Stimulated activated CD4-positive, alpha-beta T cell treated with anti-CD3 and anti-CD28 coated beads, Interleukin-15, amount 100 ng/mL, for 24 hours (primary cell): ENCODE measurements around the gene SBF2.
"Not testable (repeated sequence)": the region's sequence is repeated elsewhere in the genome, so short reads cannot be mapped to it uniquely, and the experiment has no call there.

Source experiments
- DNase-seq: peaks from one replicate; pipeline ENCODE4 v3.0.0-alpha.2; 2020

Gene SBF2

DNA sequence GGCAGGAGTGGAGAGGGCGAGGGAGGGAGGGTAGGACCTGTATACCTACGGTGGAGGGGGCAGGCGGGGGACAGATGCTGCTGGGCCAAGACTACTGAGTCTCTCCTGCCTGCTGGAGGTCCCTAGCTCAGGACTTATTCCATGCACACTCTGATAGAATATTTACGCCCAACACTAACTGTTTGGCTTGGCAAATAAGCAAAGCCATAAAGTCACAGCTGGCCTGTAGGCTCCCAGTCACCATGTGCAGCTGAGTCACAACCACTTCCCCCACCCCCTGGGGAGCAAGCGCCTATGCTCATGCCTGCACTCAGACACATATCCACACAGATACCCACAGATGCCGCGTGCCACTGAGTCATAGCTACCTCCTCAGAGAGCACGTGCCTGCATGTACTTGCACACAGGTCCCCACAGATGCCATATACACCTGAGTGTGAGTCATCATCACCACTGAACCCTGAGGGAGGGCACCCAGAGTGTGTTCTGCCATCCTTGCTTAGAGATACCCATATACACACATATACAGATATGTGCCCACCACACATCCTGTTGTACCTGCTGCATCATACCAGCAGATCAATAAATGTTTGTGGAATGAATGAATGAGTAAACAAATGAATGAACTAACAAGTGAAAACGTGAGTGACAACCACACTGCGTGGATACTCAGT lies 534.4 kb downstream of the SBF2 start:
- peak; percentile 96 for DNase-seq

DNA sequence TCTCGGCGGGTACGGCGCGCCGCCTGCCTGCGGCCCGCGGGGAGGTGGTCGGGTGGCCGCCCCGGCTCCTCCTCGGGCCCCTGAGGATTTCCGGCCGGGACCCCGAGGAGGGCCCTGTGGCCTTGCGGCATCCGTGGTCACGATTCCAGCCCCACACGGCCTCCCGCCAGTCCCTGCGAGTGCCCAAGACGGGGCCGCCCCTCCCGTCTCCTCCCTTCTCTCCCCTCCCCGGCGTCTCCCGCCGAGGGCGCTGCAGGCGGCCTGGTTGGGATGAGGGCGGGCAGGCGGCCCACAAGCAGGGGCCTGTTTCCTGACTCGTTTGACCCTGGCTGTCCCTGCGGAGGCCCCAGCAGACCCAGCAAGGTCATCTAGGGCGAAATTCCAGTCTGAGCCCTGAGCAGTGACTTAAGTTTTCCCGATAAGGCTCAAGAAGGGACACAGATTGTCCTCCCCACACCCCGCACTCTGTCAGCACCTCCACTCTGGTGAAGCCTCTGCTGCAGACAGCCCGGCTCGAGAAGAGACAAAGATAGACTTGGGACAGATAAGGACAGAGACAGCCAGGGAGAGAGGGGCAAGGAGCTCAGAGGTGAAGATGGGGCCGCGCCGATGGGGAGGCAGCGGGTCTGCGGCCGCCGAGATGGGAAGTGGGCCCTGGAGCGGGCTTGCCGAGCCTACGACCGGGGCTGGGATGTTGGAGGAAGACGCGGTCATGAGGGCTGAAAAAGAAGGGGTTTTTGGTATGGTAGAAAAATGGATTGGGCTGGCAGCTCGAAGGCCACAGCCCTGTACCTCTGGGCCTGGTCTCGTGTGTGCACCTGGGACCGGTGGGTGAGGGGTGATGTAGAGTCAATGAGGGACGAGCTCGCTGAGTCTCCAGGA lies 535.1 kb downstream of the SBF2 start:
- DNase-seq = peak; percentile 74

DNA sequence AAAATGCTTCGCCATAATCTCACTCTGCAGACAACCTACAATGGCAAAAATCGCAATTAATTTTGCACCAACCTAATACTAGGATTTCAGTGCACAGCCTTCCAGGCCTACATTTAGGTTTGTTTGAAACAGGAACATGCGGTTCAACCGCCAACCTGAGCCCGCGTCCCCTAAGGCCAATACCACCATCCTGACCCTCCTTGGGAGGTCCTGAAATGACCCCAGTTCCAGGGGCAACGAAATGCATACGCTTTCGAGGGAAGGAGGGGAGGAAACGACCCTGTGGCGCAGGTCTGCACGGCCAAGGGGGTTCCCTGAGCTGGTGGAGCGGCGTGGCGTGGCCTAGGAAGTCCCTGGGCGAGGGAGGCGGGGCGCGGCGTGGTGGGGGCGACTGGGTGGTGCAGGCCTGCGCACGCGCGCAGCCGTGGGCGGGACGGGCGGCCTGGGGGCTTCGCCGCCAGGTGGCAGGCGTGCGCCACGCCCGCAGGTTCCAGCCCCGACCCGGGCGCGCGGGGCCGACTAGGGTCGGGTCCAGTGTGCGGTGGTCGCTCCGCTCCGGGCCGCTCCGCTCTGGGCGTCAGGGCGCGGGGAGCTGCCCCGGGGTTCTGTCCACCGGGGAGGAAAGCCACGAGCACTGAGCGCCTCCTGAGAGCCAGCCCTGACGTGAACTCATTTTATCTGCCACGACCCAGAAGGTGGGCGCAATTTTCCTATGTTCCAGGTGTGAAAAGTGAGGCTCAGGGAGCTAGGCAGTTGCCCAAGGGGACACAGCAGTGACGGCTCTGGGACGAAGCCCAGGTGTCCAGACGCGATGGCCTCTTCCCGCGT lies 536.0 kb downstream of the SBF2 start:
- peak; percentile 97 for DNase-seq

DNA sequence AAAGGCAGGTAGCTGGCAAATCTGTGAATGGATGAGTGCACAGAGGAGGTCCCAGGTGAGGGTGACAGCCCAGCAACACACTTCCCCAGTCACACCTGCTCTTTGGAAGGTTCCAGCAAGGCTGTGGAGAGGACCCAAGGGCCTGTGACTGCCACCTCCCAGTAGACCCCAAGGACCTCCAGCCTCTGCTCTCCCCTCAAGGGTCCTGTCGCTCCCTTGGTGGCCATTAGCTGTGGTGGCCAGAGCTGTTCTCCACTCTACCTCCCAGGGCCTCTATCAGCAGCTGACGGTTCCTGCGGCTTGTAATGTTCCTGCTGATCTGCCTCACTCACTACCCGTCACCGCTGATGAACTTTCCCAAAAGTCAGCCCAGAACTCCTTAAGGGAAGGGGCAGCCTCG lies 537.1 kb downstream of the SBF2 start:
- no peak for DNase-seq

DNA sequence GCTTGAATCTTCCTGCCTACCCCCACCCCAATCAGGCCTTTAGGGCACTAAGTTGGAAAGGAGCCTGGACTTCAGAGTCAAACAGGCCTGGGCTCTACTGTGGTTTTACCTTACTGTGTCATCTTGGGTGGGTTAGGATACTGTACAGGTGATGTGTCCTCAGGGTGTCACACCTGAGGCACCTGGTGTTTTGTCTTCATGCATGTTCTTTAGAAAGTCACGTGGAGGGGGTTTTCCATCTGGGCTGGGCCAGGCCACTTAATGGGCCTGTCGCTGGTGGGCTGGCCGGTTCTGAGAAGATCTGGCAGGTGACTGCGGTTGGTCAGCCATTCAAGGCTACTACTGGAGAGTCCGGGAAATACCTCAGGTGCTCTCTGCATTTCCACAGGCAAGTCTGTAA lies 537.6 kb downstream of the SBF2 start:
- DNase-seq = no peak

DNA sequence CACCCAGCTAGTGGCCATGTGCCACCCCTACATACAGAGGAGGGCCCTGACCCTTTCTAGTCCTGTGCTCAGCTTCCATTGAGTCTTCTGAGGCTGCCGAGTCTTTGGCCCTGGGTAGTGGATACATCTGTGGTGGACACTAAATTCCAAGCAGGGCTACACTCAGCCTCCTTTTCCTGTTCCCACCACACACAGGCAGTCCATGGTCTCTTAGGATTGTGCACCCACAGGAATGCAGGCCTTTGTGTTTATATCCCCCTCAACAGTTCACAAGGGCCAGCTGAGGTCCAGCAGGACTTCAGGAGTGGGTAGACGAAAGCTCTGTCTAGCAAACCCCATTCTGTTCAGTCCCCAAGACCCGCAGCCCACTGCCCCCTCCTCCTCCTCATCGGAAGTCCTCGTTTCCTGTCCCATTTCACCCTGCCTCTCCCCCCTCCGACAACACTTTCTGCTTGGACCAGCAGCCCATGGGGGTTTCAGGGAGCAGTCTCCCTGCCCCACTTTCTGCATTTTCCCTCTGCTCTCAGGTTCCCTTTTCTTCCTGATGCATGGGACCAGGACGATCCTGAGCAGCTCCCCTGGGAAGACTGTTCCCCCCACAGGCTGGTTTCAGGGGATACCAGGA lies 538.3 kb downstream of the SBF2 start:
- no peak for DNase-seq

DNA sequence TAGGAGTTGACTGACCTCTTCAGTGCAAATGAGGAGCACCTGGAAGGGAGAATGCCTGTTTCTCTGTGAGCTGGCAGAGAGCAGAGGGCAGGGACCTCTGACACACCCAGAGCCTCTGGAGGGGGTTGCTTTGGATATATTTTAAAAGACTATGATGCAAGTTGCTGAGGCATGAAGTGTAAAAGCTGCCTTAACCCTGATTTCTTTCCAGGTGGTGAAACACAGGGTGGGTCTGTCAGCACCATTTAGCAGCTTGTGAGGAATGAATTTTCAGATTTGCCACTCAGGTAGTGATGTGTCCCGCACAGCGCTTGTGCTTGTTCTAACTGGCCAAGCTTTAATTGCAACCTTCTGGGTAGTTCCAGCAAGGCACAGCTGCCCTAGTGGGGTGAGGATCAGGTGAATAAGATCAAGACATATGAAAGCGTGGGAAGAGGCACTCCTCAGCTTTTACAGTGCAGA lies 540.0 kb downstream of the SBF2 start:
- DNase-seq = no peak

DNA sequence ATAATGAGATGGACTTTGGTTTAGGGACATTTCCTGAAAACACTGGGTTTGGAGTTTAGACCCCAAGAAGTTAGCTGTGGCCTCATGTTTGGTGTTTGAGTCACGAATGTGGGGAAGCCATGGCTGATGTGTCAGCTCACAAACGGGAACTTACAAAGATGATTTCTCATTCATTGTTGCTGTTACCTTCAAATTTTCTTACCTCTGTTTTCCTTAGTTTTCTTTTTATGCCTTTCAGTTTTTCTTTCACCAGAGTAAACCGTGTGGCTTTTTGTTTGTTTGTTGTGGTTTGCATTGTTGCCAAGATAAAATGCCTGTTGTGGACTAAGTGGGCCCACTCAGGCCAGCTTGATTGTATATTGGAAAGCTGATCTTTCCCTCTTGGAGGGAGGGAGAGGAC lies 541.0 kb downstream of the SBF2 start:
- DNase-seq = no peak

DNA sequence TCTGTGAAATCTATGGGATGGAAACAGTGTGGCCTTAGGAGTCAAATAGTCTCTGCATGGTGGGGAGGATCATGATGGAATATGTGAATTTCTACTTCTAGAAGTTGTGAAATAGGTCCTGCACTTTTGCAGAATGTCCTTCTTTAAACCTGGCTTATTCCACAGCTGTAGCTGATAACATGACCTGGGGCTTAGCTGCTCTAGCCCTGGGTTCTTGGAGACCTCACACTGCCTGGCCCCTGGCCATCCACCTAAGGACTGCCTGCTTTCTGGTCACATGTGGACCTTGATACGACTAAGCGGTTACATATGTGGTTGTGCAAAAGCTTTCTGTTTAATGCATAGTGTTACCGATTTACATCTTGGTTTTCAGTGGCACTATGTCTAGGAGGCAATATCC lies 541.9 kb downstream of the SBF2 start:
- no peak for DNase-seq

DNA sequence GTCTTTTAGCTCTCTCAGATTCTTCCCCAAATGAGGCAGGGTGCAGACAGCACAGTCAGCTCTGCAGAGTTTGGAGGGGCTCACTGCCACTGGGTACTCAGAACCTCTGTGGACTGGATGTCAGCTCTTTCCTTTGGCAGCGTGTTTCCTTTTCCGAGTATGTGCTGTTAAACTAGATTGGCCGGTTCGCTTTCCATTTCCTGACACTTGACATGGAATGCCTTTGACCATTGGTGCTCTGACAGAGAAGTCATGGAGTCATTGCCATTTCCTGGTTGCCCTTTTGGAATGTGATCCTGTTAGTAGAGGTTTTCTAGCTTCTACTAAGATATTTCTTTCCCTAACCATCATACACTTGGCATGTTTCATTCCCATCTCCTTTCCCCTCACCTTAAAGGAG lies 543.5 kb downstream of the SBF2 start:
- no peak for DNase-seq

DNA sequence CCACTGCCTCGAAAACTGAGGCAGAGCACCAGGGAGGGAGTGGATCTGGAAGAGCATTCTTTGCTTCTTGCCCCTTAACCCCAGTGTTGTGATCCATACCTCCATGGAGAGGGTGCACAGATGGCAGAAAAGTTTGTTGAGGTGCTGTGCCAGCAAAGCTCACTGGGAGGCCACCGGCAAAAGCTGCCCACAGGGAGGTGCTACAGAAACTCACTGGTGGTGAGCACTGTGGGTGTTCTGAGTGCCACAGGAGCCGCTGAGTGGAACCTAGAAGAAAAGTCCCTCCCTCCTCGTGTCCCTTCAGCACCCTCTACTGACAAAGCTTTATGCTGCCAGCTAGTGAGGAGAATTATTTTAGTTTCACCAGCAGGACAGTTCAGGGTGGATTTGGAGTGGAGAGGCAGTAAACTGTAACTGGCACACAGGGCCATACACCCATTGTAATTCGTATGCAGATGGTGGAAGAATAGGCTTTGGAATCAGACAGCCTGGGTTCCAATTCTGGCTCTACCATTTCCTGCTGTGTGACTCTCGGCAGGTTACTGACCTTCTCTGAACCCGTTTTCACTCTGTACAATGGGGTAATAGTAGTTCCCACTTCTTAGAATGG lies 545.6 kb downstream of the SBF2 start:
- peak; percentile 72 for DNase-seq

DNA sequence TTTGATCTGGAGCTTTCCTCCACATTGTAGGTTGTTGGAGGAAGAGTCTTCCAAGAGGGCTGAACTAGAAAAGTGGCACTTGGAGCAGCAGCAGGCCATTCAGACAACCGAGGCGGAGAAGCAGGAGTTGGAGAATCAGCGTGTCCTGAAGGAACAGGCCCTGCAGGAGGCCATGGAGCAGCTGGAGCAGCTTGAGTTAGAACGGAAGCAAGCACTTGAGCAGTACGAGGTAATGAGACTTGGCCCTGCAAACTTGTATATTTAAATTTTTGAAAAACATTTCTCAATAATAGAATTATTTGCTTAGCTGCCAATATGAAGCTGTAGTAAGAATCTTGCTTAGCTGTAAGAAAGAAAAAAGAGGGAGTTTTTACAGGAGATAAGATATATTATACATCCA lies 546.2 kb downstream of the SBF2 start:
- DNase-seq = no peak

DNA sequence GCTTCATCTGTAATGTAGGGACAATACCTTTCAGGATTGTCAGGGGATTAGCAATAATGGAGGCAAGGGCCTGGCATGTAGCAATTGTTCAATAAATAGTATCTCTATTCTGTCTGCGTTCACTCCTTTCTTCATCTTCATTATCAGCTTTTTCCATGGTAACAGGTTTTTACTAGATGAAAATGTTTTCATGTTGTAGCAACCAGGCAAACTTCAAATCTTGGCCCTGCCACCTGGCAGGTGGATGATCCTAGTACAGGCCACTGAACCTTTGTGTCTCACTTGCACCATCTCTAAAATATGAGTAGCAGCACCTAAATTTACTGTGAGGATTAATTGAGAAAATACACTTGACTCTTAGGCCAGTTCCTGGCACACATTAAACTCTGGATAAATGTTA lies 546.8 kb downstream of the SBF2 start:
- no peak for DNase-seq

DNA sequence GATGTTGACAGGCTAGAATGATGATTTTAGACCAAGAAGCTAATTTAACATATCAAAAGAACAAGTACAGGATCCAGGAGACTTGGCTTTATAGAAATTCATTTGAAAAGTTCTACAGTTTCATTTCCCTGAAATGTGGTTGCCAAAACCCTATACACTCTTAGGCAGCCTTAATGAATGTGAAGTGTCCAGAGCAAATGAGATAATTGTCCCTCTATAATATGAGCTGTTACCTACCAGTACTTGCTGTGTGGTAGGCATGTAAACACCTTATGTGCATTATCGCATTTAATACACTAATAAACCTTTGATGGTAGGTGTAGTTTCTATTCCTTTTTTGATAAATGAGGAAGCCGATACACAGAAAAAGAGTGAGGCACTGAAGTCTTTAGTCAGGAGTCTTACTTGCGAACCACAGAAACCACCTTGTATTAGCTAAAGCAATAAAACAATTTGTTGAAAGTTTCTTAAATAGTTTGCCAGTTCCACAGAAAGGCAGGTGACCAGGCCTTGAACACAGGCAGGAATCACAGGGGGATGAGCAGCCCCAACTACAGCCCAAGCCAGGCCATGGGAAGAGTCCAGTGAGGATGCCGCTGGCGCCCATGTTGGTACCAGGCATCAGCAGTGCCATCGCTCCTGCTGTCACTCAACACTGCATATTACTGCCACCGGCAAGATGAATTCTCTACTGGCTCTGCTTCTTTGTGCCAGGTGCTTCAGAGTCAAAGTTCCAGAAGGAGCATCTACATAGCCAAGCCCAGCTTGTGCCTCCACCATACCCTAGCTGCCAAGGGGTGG lies 548.4 kb downstream of the SBF2 start:
- DNase-seq = no peak

DNA sequence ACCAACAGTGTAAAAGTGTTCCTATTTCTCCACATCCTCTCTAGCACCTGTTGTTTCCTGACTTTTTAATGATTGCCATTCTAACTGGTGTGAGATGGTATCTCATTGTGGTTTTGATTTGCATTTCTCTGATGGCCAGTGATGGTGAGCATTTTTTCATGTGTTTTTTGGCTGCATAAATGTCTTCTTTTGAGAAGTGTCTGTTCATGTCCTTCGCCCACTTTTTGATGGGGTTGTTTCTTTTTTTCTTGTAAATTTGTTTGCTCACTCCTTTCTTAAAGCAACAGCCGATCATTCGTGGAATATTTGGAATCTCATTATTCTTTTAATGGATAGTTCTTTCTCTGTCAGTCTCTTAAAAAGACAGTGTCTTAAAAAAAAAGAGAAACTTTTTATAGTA lies 550.5 kb downstream of the SBF2 start:
- not testable (repeated sequence) for DNase-seq

DNA sequence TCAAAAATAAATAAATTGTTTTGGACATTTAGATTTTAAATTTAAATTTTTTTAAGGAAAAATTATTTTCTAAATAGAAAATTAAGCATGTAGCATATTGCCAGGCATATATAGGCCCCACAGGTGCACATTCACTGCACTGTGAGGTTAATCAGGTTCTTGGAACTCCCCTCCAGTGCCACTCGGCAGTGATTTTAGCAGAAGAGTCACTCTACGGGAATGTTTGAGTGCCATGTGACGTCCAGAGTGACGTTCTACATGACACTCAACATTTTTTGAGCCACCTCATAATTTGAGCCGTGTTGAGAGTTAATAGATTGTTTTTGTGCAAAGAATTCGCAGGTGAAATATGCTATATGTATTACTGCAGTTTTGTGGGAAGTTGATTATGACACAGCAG lies 552.8 kb downstream of the SBF2 start:
- DNase-seq = no peak

DNA sequence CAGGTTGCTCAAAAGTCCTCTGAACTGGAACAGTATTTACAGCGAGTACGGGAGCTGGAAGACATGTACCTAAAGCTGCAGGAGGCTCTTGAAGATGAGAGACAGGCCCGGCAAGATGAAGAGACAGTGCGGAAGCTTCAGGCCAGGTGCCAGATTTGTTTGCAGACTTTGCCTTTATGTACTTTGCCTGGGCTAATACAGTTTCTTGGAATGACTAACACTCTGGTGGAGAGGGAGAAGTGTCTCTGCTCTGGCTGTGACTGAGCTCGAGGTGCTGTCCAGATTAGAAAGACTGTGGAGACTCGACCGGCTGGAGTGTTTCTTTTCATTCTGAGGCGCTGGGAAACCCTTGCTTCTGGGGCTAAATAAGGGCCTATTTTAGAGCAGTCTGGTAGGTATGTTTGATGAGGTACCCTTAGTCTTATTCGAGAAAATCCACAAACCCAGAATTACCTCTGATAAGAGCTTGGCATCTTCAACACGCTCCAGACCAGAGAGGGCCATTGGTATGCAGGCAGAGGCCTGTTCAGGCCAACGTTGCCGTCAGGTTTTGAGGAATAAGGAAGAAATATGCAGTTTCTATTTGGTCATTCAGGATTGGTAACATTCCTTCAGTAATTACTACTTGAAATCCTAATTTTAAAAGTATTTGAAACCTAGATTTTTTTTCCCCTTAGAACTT lies 553.7 kb downstream of the SBF2 start:
- no peak for DNase-seq

DNA sequence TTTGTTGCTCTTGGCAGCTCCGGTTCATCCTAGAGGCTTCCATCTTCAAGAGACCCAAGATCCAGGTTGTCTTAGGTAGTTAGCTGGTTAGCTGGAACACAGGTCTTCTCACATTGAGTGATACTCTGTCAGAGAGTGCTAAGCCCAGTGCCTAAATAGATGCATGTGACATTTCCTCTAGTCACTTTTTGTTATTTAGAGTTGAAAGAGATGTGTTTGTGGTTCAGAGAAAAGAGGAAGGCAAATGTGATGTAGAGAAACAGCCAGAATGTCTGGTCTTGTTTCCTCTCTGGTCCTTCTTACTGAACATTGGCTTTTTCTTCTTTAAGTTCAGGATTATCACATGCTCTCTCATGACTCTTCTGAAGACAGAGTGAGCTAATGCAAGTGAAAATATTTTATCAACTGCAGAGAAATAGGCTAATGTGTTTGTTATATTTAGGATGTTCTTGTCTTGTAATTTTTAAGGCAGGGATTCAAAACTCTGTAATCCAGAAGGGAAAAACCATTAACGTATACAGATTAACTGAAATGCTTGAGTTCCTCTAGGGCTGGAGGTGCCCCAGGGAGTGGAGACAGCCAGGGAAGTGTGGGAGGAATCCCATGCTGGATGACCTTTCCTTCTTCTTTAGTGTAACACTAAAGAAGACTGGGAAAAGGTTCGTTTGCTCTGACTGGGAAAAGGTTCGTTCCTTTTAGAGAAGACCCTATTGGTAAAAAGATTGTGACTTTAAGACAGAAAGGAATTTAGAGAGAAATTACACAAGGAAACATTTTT lies 554.7 kb downstream of the SBF2 start:
- no peak for DNase-seq

DNA sequence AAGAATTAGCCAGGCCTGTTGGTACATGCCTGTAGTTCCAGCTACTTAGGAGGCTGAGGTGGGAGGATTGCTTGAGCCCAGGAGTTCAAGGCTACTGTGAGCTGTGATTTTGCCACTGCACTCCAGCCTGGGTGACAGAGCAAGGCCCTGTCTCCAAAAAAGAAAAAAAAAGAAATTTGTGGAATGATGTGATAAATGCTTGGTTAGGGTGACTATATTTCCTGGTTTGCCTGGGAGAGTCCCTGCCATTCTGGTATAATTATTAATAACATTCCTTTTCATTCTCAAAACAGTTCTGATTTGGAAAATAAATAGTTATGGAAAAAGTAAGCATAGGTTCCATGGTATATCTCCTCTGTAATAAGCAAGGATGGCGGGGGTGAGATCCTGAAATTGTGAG lies 555.3 kb downstream of the SBF2 start:
- DNase-seq = no peak

DNA sequence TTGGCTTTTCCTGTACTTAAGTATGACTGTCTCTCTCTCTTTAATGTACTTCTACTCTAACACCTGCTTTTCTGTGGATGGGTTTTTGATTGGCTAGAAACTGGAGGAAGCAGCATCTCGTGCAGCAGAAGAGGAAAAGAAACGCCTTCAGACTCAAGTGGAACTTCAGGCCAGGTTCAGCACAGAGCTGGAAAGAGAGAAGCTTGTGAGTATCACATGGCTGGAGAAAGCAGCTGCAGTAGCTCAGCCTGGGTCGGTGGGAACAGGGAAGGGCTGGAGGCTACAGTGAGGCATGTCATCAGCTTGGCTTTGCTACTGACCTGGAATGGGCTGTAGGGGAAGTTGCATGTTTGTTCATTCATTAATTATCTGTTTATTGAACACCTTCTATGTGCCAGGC lies 555.9 kb downstream of the SBF2 start:
- no peak for DNase-seq
